Skin epidermis (tissue), 12 donors: ENCODE measurements around the gene ADK.
"Not testable (repeated sequence)": the region's sequence is repeated elsewhere in the genome, so short reads cannot be mapped to it uniquely, and the experiment has no call there.

Experiments used
- H3K27ac ChIP-seq, 21 experiments: fragments of 200-600 bp; sonication (generic) in 11 of 21; one replicate each; pipeline ENCODE4 v1.5.0; 2020; ENCODE audit warnings: mild to moderate bottlenecking in 3 of 21, inconsistent platforms in 2 of 21, moderate library complexity in 2 of 21
- H3K4me3 ChIP-seq, 7 experiments: fragments of 200-600 bp; sonication (generic) in 2 of 7; one replicate each; pipeline ENCODE4 v1.5.0; 2020; ENCODE audit warnings: inconsistent platforms in 2 of 7, mild to moderate bottlenecking in 2 of 7, moderate library complexity in 1 of 7

The ADK gene

GRCh38 chr10:74437822-74438221, 286.8 kb downstream of the ADK start:
- H3K27ac ChIP-seq, result no peak overlapping the region
- H3K4me3 ChIP-seq, result no peak overlapping the region

- H3K4me3 ChIP-seq, result no peak overlapping the region
- no peak overlapping the region for H3K27ac ChIP-seq
Observed at GRCh38 chr10:74439213-74439612, 288.2 kb downstream of the ADK start.

GRCh38 chr10:74445493-74445892, 294.5 kb downstream of the ADK start:
- H3K27ac ChIP-seq, result no peak overlapping the region
- no peak overlapping the region for H3K4me3 ChIP-seq

- Histone ChIP-seq H3K4me3 (no peak overlapping the region), H3K27ac (no peak overlapping the region)
Observed at GRCh38 chr10:74450602-74451001, 299.6 kb downstream of the ADK start.

DNA sequence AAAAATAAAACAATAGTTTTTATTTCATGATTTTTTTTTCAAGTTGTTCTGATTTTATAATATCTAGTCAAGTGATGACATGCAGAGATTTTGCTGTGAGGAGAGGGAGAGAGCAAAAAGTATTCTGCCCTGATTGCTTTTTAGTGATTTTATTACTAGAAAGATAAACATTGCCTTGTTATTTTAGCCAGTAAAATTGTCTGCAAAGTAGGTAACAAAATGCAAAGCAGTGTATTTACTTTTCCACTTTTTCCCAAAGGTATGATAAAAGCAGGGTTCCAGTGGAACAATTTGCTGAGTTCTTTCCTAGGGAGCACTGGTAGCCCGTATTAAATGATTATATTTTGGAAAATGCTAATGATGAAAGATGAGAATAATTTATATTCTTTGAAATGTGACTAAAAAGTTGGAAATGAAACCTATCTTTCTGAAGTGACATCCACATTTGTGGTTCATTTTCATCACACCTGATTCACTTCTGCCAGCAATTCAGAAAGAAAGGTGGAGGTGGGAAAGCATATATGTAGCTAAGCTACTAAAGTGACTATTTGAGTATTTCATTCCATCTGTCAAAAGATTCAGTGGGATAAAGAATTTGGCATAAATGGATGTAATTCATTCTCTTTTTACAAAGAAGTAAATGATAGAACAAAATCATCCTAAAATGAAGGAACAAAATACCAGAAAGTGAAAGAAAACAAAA, 300.3 kb downstream of the ADK start:
- Histone ChIP-seq H3K4me3 (no peak overlapping the region), H3K27ac (no peak overlapping the region)

- H3K4me3 ChIP-seq, result no peak overlapping the region
- no peak overlapping the region for H3K27ac ChIP-seq
Observed at GRCh38 chr10:74453169-74453568, 302.1 kb downstream of the ADK start.

GRCh38 chr10:74457478-74457877, 306.5 kb downstream of the ADK start:
- not testable (repeated sequence) for H3K4me3 ChIP-seq, H3K27ac ChIP-seq

GRCh38 chr10:74460812-74461211, 309.8 kb downstream of the ADK start:
- peak overlapping the region in 1 of 21 experiments; percentile 2 for H3K27ac ChIP-seq
- no peak overlapping the region for H3K4me3 ChIP-seq

GRCh38 chr10:74474022-74474713, 323.1 kb downstream of the ADK start:
- Histone ChIP-seq H3K4me3 (no peak overlapping the region), H3K27ac (no peak overlapping the region)

- not testable (repeated sequence) for H3K27ac ChIP-seq
Observed at GRCh38 chr10:74476162-74476706, 325.2 kb downstream of the ADK start.

GRCh38 chr10:74480778-74481177, 329.8 kb downstream of the ADK start:
- H3K27ac ChIP-seq, result no peak overlapping the region
- no peak overlapping the region for H3K4me3 ChIP-seq

More at GRCh38 chr10:74476162-74476706, 325.2 kb downstream of the ADK start:
- not testable (repeated sequence) for H3K4me3 ChIP-seq

GRCh38 chr10:74483356-74483755, 332.3 kb downstream of the ADK start:
- H3K4me3 ChIP-seq, result no peak overlapping the region
- H3K27ac ChIP-seq, result no peak overlapping the region

DNA sequence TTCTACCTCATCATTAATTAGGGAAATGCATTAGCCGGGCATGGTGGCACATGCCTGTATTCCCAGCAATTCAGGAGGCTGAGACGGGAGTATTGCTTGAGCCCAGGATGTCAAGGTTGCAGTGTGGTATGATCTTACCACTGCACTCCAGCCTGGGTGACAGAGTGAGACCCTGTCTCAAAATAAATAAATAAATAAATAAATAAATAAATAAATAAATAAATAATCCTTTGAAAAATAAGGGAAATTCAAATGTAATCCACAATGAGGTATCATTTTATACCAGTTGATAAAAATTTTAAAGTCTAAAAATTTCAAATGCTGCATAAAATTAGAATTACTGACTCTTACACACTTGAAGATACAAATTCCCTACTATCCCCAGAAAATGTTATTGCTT, 334.3 kb downstream of the ADK start:
- no peak overlapping the region for H3K27ac ChIP-seq
- H3K4me3 ChIP-seq, result no peak overlapping the region

DNA sequence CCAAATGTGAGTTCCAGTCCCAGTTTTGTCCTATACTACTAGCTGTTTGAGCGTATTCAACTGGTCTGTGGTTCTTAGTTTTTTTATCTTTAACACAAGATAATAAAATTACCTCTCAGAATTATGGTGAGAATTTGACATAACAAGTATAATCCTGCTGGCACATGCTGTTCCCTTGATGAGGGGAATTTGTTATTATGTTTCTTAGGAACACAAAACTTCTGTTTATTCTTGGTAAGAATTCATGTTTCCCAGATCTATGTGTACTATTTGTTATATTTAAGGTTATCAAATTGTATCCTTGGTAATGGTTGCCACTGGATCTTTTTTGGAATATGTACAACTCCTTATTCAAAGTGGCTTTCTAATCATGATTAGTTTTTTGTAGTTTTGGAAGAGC, 335.6 kb downstream of the ADK start:
- peak overlapping the region in 2 of 21 experiments; percentile 34 to 49 for H3K27ac ChIP-seq
- no peak overlapping the region for H3K4me3 ChIP-seq

- H3K27ac ChIP-seq, result no peak overlapping the region
- no peak overlapping the region for H3K4me3 ChIP-seq
Observed at GRCh38 chr10:74488907-74489306, 337.9 kb downstream of the ADK start.

- Histone ChIP-seq H3K4me3 (no peak overlapping the region), H3K27ac (no peak overlapping the region)
Observed at GRCh38 chr10:74490551-74490950, 339.5 kb downstream of the ADK start.

DNA sequence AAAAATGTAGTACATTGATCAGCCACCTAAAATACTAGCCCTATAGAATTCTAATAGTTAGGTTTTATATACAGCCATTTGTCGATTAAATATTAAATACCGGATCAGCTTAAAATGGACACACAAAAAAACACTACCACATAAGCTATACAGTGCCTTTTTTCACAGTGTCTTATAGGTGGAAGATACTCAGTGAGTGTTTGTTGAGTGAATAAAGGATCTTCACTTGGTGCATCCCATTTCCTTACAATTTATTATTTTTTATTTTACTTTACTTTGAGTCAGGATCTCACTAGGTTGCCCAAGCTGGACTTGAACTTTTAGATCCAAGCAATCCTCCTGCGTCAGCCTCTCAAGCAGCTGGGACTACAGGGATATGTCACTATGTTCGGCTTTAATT, 340.0 kb downstream of the ADK start:
- H3K4me3 ChIP-seq, result no peak overlapping the region
- no peak overlapping the region for H3K27ac ChIP-seq

DNA sequence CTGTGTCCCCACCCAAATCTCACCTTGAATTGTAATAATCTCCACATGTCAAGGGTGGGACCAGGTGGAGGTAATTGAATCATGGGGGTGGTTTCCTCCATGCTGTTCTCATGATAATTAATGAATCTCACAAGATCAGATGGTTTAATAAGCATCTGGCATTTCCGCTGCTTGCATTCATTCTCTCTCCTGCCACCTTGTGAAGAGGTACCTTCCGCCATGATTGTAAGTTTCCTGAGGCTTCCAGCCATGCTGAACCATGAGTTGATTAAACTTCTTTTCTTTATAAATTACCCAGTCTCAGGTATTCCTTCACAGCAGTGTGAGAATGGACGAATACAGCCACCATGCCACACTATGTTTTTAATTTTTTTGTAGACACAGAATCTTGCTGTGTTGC, 345.3 kb downstream of the ADK start:
- not testable (repeated sequence) for H3K4me3 ChIP-seq, H3K27ac ChIP-seq

- not testable (repeated sequence) for H3K4me3 ChIP-seq, H3K27ac ChIP-seq
Observed at GRCh38 chr10:74498664-74499063, 347.6 kb downstream of the ADK start.

GRCh38 chr10:74500026-74500704, 349.1 kb downstream of the ADK start:
- H3K27ac ChIP-seq, result peak overlapping the region in 5 of 21 experiments; percentile 18 to 69 (median 49)

DNA sequence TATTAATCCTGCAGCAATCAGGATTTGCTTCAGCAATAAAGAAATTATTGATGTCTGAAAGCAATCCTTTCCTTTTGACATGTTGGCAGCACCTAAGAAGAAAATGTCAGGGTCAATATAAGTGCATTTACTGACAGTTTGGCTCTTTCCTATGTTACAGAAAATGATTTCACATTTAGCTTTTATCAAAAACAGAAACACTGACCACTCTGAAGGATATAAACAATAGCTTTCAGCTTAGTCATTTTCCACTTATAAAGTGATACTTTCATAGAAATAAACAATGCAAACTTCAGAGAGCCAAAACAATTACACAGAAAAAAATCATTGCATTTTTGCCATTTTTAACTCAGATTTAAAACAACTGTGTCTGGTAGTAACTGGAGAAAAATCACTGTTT, 349.8 kb downstream of the ADK start:
- Histone ChIP-seq H3K27ac (peak overlapping the region in 4 of 21 experiments; percentile 18 to 69 (median 32)), H3K4me3 (no peak overlapping the region)

More at GRCh38 chr10:74500026-74500704, 349.1 kb downstream of the ADK start:
- H3K4me3 ChIP-seq, result no peak overlapping the region
